Stimulated activated naive CD4-positive, alpha-beta T cell (primary cell): ENCODE data around the gene CIDEB.
"Not testable (repeated sequence)": the region's sequence is repeated elsewhere in the genome, so short reads cannot be mapped to it uniquely, and the experiment has no call there.

ENCODE experiments used
- DNase-seq, 6 experiments: peaks; one replicate each; lab custom pipeline; 2025; lab: John Stamatoyannopoulos, UW

The CIDEB gene

GRCh38 chr14:24307575-24308341 lies at the start of gene CIDEB:
CIDEB (minus strand) TSS chr14:24307977; CDS start chr14:24307858, 119 bp downstream.
- DNase-seq = peak; percentile 28 to 53 (median 40)

GRCh38 chr14:24356208-24356607 lies 48.4 kb upstream of the CIDEB start:
- no peak for DNase-seq

GRCh38 chr14:24355009-24355408 lies 47.2 kb upstream of the CIDEB start:
- DNase-seq = no peak

- not testable (repeated sequence) for DNase-seq
Observed at GRCh38 chr14:24354482-24354825, 46.7 kb upstream of the CIDEB start.

GRCh38 chr14:24353559-24354481 lies 46.0 kb upstream of the CIDEB start:
- no peak for DNase-seq

- no peak for DNase-seq
Observed at GRCh38 chr14:24351517-24351916, 43.7 kb upstream of the CIDEB start.

GRCh38 chr14:24349742-24350141 lies 42.0 kb upstream of the CIDEB start:
- no peak for DNase-seq

- no peak for DNase-seq
Observed at GRCh38 chr14:24348186-24348585, 40.4 kb upstream of the CIDEB start.

- no peak for DNase-seq
Observed at GRCh38 chr14:24347134-24347533, 39.4 kb upstream of the CIDEB start.

- DNase-seq = no peak
Observed at GRCh38 chr14:24343795-24344660, 36.3 kb upstream of the CIDEB start.

GRCh38 chr14:24342889-24343288 lies 35.1 kb upstream of the CIDEB start:
- no peak for DNase-seq

- DNase-seq = no peak
Observed at GRCh38 chr14:24340606-24341005, 32.8 kb upstream of the CIDEB start.

- DNase-seq = peak; percentile 34 to 72 (median 60)
Observed at GRCh38 chr14:24339284-24340151, 31.7 kb upstream of the CIDEB start, which contains the start of gene RIPK3. RIPK3 (minus strand) TSS chr14:24339991; CDS start chr14:24339826, 165 bp downstream.

GRCh38 chr14:24338843-24339242 lies 31.1 kb upstream of the CIDEB start:
- DNase-seq = no peak

- DNase-seq = no peak
Observed at GRCh38 chr14:24337824-24338175, 30.0 kb upstream of the CIDEB start.

GRCh38 chr14:24337144-24337823 lies 29.5 kb upstream of the CIDEB start:
- no peak for DNase-seq

- no peak for DNase-seq
Observed at GRCh38 chr14:24335461-24336171, 27.8 kb upstream of the CIDEB start.

GRCh38 chr14:24334431-24335291 lies 26.9 kb upstream of the CIDEB start, which contains the start of gene ADCY4:
ADCY4 (minus strand) TSS chr14:24335071; CDS start chr14:24334652, 419 bp downstream.
- DNase-seq = peak in 2 of 6 experiments; percentile 19 to 35
